Measurements from ENCODE around the gene NRP2.

DNA sequence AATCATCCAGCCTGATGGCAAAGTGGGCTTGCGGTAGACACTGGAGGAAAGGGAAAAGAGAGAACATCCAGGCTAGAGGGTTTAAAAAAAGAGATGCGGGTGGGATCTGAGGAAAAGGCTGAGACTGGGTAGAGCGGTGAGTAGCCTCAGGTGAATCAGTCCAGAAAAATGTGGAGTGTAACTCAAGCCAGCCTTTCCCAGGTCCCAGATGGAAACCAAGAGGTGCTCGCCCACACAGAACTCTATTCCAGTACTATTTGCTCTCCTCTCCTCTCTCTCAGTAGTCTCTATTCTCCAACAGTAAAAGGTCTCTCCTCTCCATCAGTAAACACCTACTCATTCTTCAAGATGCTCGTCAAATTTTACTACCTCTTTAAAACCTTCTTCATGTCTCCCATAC, 38.3 kb upstream of the NRP2 start:
- TF ChIP-seq CTCF (IDR thresholded peaks at IDR 0.05 in 2 of 3, conservative IDR thresholded peaks at IDR 0.05 in 1 of 3; ENCODE audit: borderline replicate concordance in 1 of 3, insufficient read depth in 1 of 3, low read depth in 2 of 3, low read length in 2 of 3) = no peak
- TF ChIP-seq EZH2phosphoT487 (IDR thresholded peaks at IDR 0.05; ENCODE audit: borderline replicate concordance) = no peak
- TF ChIP-seq MAX (IDR thresholded peaks at IDR 0.05) = no peak
- no peak for TF ChIP-seq YY1 (IDR thresholded peaks at IDR 0.05; ENCODE audit: extremely low read depth, insufficient replicate concordance, low read depth, low read length)
- no peak for TF ChIP-seq ELF1 (IDR thresholded peaks at IDR 0.05; ENCODE audit: borderline replicate concordance, low read depth)
- TF ChIP-seq RAD21 (IDR thresholded peaks at IDR 0.05; ENCODE audit: low read depth) = no peak
- no peak for TF ChIP-seq POLR2A (IDR thresholded peaks at IDR 0.05; ENCODE audit: borderline replicate concordance, extremely low read depth, insufficient read depth, insufficient read length)

Data from HCT116 (cell line).